Endothelial cell of umbilical vein (primary cell): ENCODE data around the gene DPF3. TPM values are rescaled to one million over a fixed set of nuclear protein-coding genes. Genes with fewer than 3 reads are reported as not detected.

ENCODE experiments used
- BruUV-seq: library from RNA; stranded (reverse); fragments of 400-500 nt; replicated peaks from 2 replicates; lab custom pipeline; 2021; lab: Mats Ljungman, UMichigan
- CTCF ChIA-PET: fragments of 300-600, 350-600 bp; sonication (Branson Sonifier 250); formaldehyde crosslinking; loops from one replicate; lab custom pipeline; 2021; ENCODE audit warnings: antibody characterized with exemption, inconsistent platforms; lab: Charles Lee
- POLR2A ChIA-PET: fragments of 300-600, 350-600 bp; sonication (Branson Sonifier 250); formaldehyde crosslinking; loops from one replicate; lab custom pipeline; 2021; ENCODE audit warnings: antibody characterized with exemption, inconsistent platforms; lab: Charles Lee
- DNase-seq: peaks from one replicate; pipeline ENCODE4 v3.0.0-alpha.2; 2011; ENCODE audit warnings: low read depth, low spot score
- FAIRE-seq: peaks from 2 replicates; lab custom pipeline; 2011; peaks lifted over from hg19 to GRCh38; lab: Jason Lieb, UNC
- H2AFZ ChIP-seq: 2 replicates; pipeline ENCODE4 v1.6.0; 2012; ENCODE audit warnings: low read depth, low read length, control low read depth, inconsistent platforms
- H3K27ac ChIP-seq: 2 replicates; pipeline ENCODE4 v1.5.1; 2011; ENCODE audit warnings: low read depth, mild to moderate bottlenecking, control low read depth, low read length, moderate library complexity; ENCODE audit not compliant: insufficient read depth
- H3K27me3 ChIP-seq, 2 experiments: 2 replicates each; pipeline versions ENCODE4 v1.6.0 to v1.6.1; 2011; ENCODE audit warnings: low read length in 2 of 2, mixed read lengths in 1 of 2; ENCODE audit not compliant: control insufficient read depth in 2 of 2, insufficient read depth in 2 of 2
- H3K36me3 ChIP-seq, 2 experiments: 2 replicates in 1 of 2; 3 replicates in 1 of 2; pipeline ENCODE4 v1.5.1; 2011; ENCODE audit warnings: low read length in 2 of 2, mild to moderate bottlenecking in 1 of 2, moderate library complexity in 1 of 2; ENCODE audit not compliant: control insufficient read depth in 2 of 2, insufficient read depth in 2 of 2; ENCODE audit errors: extremely low read depth in 1 of 2
- H3K4me1 ChIP-seq: 3 replicates; pipeline ENCODE4 v1.5.1; 2011; ENCODE audit warnings: mild to moderate bottlenecking, low read length; ENCODE audit not compliant: control insufficient read depth, insufficient read depth; ENCODE audit errors: extremely low read depth
- H3K4me2 ChIP-seq: 2 replicates; pipeline ENCODE4 v1.6.1; 2011; ENCODE audit warnings: low read length, control low read depth, mixed read lengths; ENCODE audit not compliant: insufficient read depth
- H3K4me3 ChIP-seq, 3 experiments: fragments of 200-600 bp in 1 of 3; sonication (generic), shearing (Covaris generic) in 1 of 3; replicated peaks in 1 of 3; 2 replicates each; pipeline ENCODE4 v1.5.1; 2011 to 2016; ENCODE audit warnings: control low read depth in 3 of 3, low read length in 3 of 3, mild to moderate bottlenecking in 2 of 3, inconsistent platforms in 1 of 3, low read depth in 1 of 3, moderate library complexity in 1 of 3; ENCODE audit not compliant: insufficient read depth in 1 of 3
- H3K79me2 ChIP-seq: 2 replicates; pipeline ENCODE4 v1.6.0; 2012; ENCODE audit warnings: low read length, inconsistent platforms; ENCODE audit not compliant: control insufficient read depth, insufficient read depth
- H3K9ac ChIP-seq: replicated peaks from 2 replicates; pipeline ENCODE3; 2011; ENCODE audit warnings: low read length, control low read depth; ENCODE audit not compliant: insufficient read depth; ENCODE audit errors: extremely low read depth
- H3K9me1 ChIP-seq: replicated peaks from 3 replicates; pipeline ENCODE4 v1.6.0; 2011; ENCODE audit warnings: mild to moderate bottlenecking, low read length; ENCODE audit not compliant: control insufficient read depth, insufficient read depth; ENCODE audit errors: extremely low read depth
- H3K9me3 ChIP-seq: replicated peaks from 2 replicates; pipeline ENCODE4 v1.5.1; 2012; ENCODE audit warnings: low read length, inconsistent platforms; ENCODE audit not compliant: control insufficient read depth, insufficient read depth
- H4K20me1 ChIP-seq: replicated peaks from 2 replicates; pipeline ENCODE3; 2011; ENCODE audit warnings: mild to moderate bottlenecking, low read length; ENCODE audit not compliant: control insufficient read depth, insufficient read depth; ENCODE audit errors: extremely low read depth
- EZH2 ChIP-seq: IDR thresholded peaks from 2 replicates; pipeline ENCODE4 v1.6.1; 2012; ENCODE audit warnings: borderline replicate concordance, low read depth, mild to moderate bottlenecking, moderate library complexity, low read length, inconsistent platforms; ENCODE audit not compliant: severe bottlenecking
- FOS ChIP-seq: IDR thresholded peaks from 2 replicates; pipeline ENCODE4 v1.6.1; 2011; ENCODE audit warnings: mild to moderate bottlenecking, low read length, moderate library complexity, borderline replicate concordance; ENCODE audit not compliant: insufficient read depth
- GATA2 ChIP-seq: IDR thresholded peaks from 2 replicates; pipeline ENCODE4 v1.7.0; 2011; ENCODE audit warnings: low read depth, mild to moderate bottlenecking, moderate library complexity, mixed read lengths, low read length; ENCODE audit not compliant: insufficient read length, insufficient read depth
- JUN ChIP-seq: IDR thresholded peaks from 2 replicates; pipeline ENCODE4 v1.6.1; 2011; ENCODE audit warnings: borderline replicate concordance, low read depth; ENCODE audit not compliant: insufficient read length, insufficient read depth
- MYC ChIP-seq: IDR thresholded peaks from one replicate; pipeline ENCODE4 v1.6.1; 2011; ENCODE audit warnings: mild to moderate bottlenecking, low read depth, low read length
- POLR2A ChIP-seq: IDR thresholded peaks from 2 replicates; pipeline ENCODE4 v1.6.1; 2012; ENCODE audit warnings: low read depth, mild to moderate bottlenecking, control low read depth, low read length
- POLR2AphosphoS5 ChIP-seq: IDR thresholded peaks from 2 replicates; pipeline ENCODE4 v1.6.1; 2012; ENCODE audit warnings: low read depth, mild to moderate bottlenecking, control low read depth, low read length, moderate library complexity; ENCODE audit not compliant: insufficient read depth
- dilution Hi-C: fragments of 300-500 bp; cut with MboI; formaldehyde crosslinking; loops from one replicate; pipeline ENCODE4 v1.15.0; 2019; ENCODE audit warnings: low sequenced_read_pairs; ENCODE audit not compliant: extremely low pct_ligation_motif_present
- intact Hi-C: fragments of 100-400 bp; cut with micrococcal nuclease; formaldehyde crosslinking; loops from one replicate; pipeline ENCODE4 v1.10.0; 2022
- polyA plus RNA-seq, 4 experiments: library from polyadenylated mRNA; depleted of rRNA in 3 of 4; stranded (reverse) in 3 of 4; unstranded in 1 of 4; fragments of >200 nt; gene quantifications; 2 replicates each; pipeline versions ENCODE4 v1.2.1 to v1.2.3, GENCODE V29; 2011 to 2012; ENCODE audit warnings: missing spikeins in 1 of 4
- total RNA-seq: library from RNA; stranded (reverse); gene quantifications from 2 replicates; pipeline ENCODE4 v1.2.3, GENCODE V29; 2021
- TF ChIP-seq, protein P1 (sequence below), 2 donors: IDR thresholded peaks; 1 replicate in 1 of 2; 2 replicates in 1 of 2; pipeline ENCODE4 v1.5.1; 2011; ENCODE audit warnings: low read length in 2 of 2, mild to moderate bottlenecking in 2 of 2, moderate library complexity in 2 of 2, control low read depth in 1 of 2, inconsistent platforms in 1 of 2, low read depth in 1 of 2; ENCODE audit not compliant: insufficient read depth in 1 of 2; ENCODE audit errors: extremely low read depth in 1 of 2
- TF ChIP-seq, protein P2 (sequence below): IDR thresholded peaks from 2 replicates; pipeline ENCODE4 v1.6.1; 2011; ENCODE audit not compliant: insufficient read depth, insufficient read length

DPF3 gene
- total and polyA plus RNA-seq, 2 donors (not counting 3 experiments of a cell fraction or from before 2014, with no cell fraction given) = 2.4 to 3.5 TPM

DNA sequence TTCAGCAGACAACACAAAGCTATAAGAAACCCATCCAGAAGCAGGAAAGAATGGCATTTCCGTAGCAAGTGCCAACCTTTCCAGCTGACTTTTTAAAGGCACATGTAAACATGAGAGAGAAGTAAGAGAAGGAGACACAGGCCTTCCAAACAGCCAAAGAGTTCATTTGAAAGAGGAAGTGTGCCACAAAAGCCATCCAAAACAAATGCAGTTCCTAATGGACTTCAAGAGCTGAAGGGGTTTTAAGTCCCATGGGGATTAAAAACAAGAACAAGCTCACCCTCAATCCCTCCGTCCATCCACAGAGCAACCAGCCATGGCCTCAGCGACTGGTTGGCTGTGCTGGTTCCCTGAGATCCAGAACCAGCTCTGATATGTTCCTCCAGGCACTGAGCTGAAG lies 4.5 kb upstream of the DPF3 start:
- Histone ChIP-seq H3K27me3 (no peaks in the 10 kb centered on the region), H2AFZ (no peak overlapping the region), H3K9ac (no peak overlapping the region), H3K27ac (no peak overlapping the region), H3K9me1 (no peaks in the 10 kb centered on the region), H4K20me1 (no peaks in the 10 kb centered on the region), H3K4me1 (peaks cover 16% of the 10 kb centered on the region), H3K36me3 (no peaks in the 10 kb centered on the region), H3K4me3 (no peak overlapping the region), H3K9me3 (no peaks in the 10 kb centered on the region), H3K4me2 (no peak overlapping the region), H3K79me2 (no peaks in the 10 kb centered on the region)
- CTCF ChIA-PET = interaction anchor here (1.7 to 5.1 kb wide), 3 partner anchors 11 to 385 kb away, joined by 3 to 40 read pairs (median 17); no protein-coding TSS in a partner anchor
- BruUV-seq = no TSS peak
- dilution Hi-C loops = no loop called here
- TF ChIP-seq, protein P1, sequence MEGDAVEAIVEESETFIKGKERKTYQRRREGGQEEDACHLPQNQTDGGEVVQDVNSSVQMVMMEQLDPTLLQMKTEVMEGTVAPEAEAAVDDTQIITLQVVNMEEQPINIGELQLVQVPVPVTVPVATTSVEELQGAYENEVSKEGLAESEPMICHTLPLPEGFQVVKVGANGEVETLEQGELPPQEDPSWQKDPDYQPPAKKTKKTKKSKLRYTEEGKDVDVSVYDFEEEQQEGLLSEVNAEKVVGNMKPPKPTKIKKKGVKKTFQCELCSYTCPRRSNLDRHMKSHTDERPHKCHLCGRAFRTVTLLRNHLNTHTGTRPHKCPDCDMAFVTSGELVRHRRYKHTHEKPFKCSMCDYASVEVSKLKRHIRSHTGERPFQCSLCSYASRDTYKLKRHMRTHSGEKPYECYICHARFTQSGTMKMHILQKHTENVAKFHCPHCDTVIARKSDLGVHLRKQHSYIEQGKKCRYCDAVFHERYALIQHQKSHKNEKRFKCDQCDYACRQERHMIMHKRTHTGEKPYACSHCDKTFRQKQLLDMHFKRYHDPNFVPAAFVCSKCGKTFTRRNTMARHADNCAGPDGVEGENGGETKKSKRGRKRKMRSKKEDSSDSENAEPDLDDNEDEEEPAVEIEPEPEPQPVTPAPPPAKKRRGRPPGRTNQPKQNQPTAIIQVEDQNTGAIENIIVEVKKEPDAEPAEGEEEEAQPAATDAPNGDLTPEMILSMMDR (IDR thresholded peaks at IDR 0.05; ENCODE audit: extremely low read depth in 1 of 2, insufficient read depth in 1 of 2, low read depth in 1 of 2, low read length in 2 of 2) = no peak
- no peak for TF ChIP-seq POLR2AphosphoS5
- TF ChIP-seq, protein P2, sequence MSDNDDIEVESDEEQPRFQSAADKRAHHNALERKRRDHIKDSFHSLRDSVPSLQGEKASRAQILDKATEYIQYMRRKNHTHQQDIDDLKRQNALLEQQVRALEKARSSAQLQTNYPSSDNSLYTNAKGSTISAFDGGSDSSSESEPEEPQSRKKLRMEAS = no peak
- TF ChIP-seq EZH2 = no peak
- TF ChIP-seq FOS = no peak
- no peak for TF ChIP-seq POLR2A
- TF ChIP-seq GATA2 = no peak
- TF ChIP-seq JUN = no peak
- TF ChIP-seq MYC = no peak
- POLR2A ChIA-PET = no interaction called here
- intact Hi-C loops = no loop called here
- FAIRE-seq = no peak
- DNase-seq = no peak
